Measurements from ENCODE around the gene ZNF618. TPM values are rescaled to one million over a fixed set of nuclear protein-coding genes. Genes with fewer than 3 reads are reported as not detected.
"Not testable (repeated sequence)": the region's sequence is repeated elsewhere in the genome, so short reads cannot be mapped to it uniquely, and the experiment has no call there.

Gene ZNF618
- total RNA-seq, 2 donors from 2014 or later, result 0.60 to 1.7 TPM

GRCh38 chr9:114043660-114044059 lies 167.6 kb downstream of the ZNF618 start:
- not testable (repeated sequence) for H3K9me3 ChIP-seq (ENCODE audit: control insufficient read depth, low read length, poor library complexity, severe bottlenecking); H3K4me3 Mint-ChIP-seq; DNase-seq; H3K27ac Mint-ChIP-seq; H3K4me1 Mint-ChIP-seq; ATAC-seq; H3K36me3 Mint-ChIP-seq (ENCODE audit: low read depth)
- H3K27me3 Mint-ChIP-seq, result peaks cover 12% of the 10 kb centered on the region

DNA sequence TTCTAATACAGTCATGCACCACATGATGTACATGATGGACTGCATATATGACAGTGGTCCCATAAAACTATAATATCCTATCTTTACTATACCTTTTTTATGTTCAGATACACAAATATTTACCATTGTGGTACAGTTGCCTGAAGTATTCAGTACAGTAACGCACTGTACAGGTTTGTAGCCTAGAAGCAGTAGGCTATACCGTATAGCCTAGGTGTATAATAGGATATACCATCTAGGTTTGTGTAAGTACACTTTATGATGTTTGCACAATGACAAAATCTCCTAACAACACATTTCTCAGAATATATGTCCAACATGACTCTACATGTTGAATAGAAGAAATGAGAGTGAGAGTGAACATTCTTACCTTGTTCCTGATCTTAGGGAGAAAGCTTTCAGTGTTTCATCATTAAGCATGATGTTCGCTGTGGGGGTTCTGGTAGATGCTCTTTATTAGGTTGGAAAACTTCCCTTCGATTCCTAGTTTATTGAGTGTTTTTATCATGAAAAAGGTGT lies 170.2 kb downstream of the ZNF618 start:
- Mint-ChIP-seq H3K36me3 (ENCODE audit: low read depth) (no peaks in the 10 kb centered on the region), H3K4me3 (no peak overlapping the region), H3K4me1 (no peaks in the 10 kb centered on the region), H3K27ac (no peak overlapping the region), H3K27me3 (peaks cover 12% of the 10 kb centered on the region)
- DNase-seq, result no peak
- no peak for ATAC-seq
- no peaks in the 10 kb centered on the region for H3K9me3 ChIP-seq (ENCODE audit: control insufficient read depth, low read length, poor library complexity, severe bottlenecking)

DNA sequence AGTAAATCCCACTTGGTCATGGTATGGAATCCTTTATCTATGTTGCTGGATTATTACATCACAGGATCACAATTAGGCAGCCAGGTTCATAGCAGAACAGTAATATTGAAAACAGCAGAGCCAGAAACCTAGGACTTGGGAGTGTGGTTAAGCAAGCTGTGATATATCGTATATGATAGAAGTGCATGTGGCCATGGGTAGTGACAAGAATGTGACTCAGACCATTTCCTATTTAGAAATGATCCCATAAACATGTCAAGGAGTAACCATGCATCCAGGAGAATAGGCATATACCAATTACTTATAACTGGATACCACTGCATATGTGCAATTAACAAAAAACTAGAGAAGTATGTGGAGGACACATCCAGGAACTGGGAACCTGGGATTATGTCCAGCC lies 170.8 kb downstream of the ZNF618 start:
- Mint-ChIP-seq H3K4me1 (no peaks in the 10 kb centered on the region), H3K27ac (no peak overlapping the region), H3K36me3 (ENCODE audit: low read depth) (no peaks in the 10 kb centered on the region), H3K4me3 (no peak overlapping the region), H3K27me3 (peaks cover 12% of the 10 kb centered on the region)
- ATAC-seq (no peak), DNase-seq (no peak)
- no peaks in the 10 kb centered on the region for H3K9me3 ChIP-seq (ENCODE audit: control insufficient read depth, low read length, poor library complexity, severe bottlenecking)

GRCh38 chr9:114047717-114048116 lies 171.6 kb downstream of the ZNF618 start:
- H3K9me3 ChIP-seq (ENCODE audit: control insufficient read depth, low read length, poor library complexity, severe bottlenecking), result no peaks in the 10 kb centered on the region
- DNase-seq (no peak), ATAC-seq (no peak)
- Mint-ChIP-seq H3K4me3 (no peak overlapping the region), H3K27ac (no peak overlapping the region), H3K36me3 (ENCODE audit: low read depth) (no peaks in the 10 kb centered on the region), H3K4me1 (no peaks in the 10 kb centered on the region), H3K27me3 (peaks cover 12% of the 10 kb centered on the region)

DNA sequence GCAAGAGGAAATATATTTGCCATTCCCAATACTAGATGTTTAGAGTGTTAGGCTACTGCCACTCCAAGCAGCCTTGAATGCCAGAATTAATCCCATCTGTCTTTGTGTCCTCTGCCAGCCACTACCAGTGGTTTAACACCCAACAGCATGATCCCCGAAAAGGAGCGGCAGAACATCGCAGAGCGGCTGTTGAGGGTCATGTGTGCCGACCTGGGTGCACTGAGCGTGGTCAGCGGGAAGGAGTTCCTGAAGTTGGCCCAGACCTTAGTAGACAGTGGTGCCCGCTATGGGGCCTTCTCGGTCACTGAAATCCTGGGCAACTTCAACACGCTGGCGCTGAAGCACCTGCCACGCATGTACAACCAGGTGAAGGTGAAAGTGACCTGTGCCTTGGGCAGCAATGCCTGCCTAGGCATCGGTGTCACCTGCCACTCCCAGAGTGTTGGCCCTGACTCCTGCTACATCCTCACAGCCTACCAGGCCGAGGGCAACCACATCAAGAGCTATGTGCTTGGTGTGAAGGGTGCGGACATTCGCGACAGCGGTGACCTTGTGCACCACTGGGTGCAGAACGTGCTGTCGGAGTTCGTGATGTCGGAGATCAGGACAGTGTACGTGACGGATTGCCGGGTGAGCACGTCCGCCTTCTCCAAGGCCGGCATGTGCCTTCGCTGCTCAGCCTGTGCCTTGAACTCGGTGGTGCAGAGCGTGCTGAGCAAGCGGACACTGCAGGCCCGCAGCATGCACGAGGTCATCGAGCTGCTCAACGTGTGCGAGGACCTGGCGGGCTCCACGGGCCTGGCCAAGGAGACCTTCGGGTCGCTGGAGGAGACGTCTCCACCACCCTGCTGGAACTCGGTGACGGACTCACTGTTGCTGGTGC lies 172.7 kb downstream of the ZNF618 start:
- no peak for ATAC-seq
- no peak overlapping the region for H3K27ac Mint-ChIP-seq
- no peaks in the 10 kb centered on the region for H3K9me3 ChIP-seq (ENCODE audit: control insufficient read depth, low read length, poor library complexity, severe bottlenecking)
- peaks cover 12% of the 10 kb centered on the region for H3K27me3 Mint-ChIP-seq
- no peaks in the 10 kb centered on the region for H3K4me1 Mint-ChIP-seq
- no peaks in the 10 kb centered on the region for H3K36me3 Mint-ChIP-seq (ENCODE audit: low read depth)
- H3K4me3 Mint-ChIP-seq, result no peak overlapping the region
- DNase-seq, result no peak

DNA sequence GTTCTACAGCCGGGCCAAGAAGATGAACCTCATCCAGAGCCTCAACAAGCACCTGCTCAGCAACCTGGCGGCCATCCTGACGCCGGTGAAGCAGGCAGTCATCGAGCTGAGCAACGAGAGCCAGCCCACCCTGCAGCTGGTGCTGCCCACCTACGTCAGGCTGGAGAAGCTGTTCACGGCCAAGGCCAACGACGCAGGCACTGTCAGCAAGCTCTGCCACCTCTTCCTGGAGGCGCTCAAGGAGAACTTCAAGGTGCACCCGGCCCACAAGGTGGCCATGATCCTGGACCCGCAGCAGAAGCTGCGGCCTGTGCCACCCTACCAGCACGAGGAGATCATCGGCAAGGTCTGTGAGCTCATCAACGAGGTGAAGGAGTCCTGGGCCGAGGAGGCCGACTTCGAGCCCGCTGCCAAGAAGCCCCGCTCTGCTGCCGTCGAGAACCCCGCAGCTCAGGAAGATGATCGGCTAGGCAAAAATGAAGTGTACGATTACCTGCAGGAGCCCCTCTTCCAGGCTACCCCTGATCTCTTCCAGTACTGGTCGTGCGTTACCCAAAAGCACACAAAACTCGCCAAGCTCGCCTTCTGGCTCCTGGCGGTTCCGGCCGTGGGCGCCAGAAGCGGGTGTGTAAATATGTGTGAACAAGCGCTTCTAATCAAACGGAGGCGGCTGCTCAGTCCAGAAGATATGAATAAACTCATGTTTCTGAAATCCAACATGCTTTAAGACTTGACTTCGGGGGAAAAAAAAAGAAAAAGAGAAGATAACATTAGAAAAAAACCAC lies 173.5 kb downstream of the ZNF618 start:
- Mint-ChIP-seq H3K27me3 (peaks cover 12% of the 10 kb centered on the region), H3K4me3 (no peak overlapping the region), H3K36me3 (ENCODE audit: low read depth) (no peaks in the 10 kb centered on the region), H3K4me1 (no peaks in the 10 kb centered on the region), H3K27ac (no peak overlapping the region)
- no peak for DNase-seq
- no peaks in the 10 kb centered on the region for H3K9me3 ChIP-seq (ENCODE audit: control insufficient read depth, low read length, poor library complexity, severe bottlenecking)
- no peak for ATAC-seq

GRCh38 chr9:114050226-114050568 lies 174.1 kb downstream of the ZNF618 start:
- no peaks in the 10 kb centered on the region for H3K9me3 ChIP-seq (ENCODE audit: control insufficient read depth, low read length, poor library complexity, severe bottlenecking)
- no peaks in the 10 kb centered on the region for H3K4me1 Mint-ChIP-seq
- DNase-seq, result no peak

DNA sequence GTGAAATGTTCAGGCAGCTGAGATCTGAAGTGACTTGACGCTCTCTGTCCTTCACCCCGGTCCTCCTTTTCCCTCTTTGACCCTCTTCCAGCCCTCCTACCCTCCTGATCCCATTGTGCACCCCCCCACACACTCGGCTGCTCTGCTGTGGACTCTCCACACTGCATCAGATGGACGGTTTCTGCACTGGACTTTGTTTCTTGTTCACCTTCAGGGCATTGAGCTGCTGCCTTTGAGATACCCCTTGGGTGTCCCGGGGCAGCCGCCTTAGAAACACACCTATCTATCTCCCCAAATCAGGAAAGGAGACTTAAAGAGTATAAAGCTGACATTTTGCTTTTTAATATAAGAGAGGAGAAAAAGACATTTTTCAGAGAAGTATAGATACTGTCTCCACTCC lies 174.5 kb downstream of the ZNF618 start:
- H3K4me3 Mint-ChIP-seq, result peak overlapping the region; percentile 7
- H3K27ac Mint-ChIP-seq, result no peak overlapping the region
- H3K27me3 Mint-ChIP-seq, result peaks cover 12% of the 10 kb centered on the region
- H3K36me3 Mint-ChIP-seq (ENCODE audit: low read depth), result no peaks in the 10 kb centered on the region
- no peaks in the 10 kb centered on the region for H3K9me3 ChIP-seq (ENCODE audit: control insufficient read depth, low read length, poor library complexity, severe bottlenecking)
- H3K4me1 Mint-ChIP-seq, result no peaks in the 10 kb centered on the region
- DNase-seq (no peak), ATAC-seq (no peak)

More at GRCh38 chr9:114050226-114050568, 174.1 kb downstream of the ZNF618 start:
- H3K27ac Mint-ChIP-seq, result no peak overlapping the region
- no peaks in the 10 kb centered on the region for H3K36me3 Mint-ChIP-seq (ENCODE audit: low read depth)
- ATAC-seq, result no peak
- no peak overlapping the region for H3K4me3 Mint-ChIP-seq
- peaks cover 12% of the 10 kb centered on the region for H3K27me3 Mint-ChIP-seq

GRCh38 chr9:114051281-114051680 lies 175.2 kb downstream of the ZNF618 start:
- H3K4me1 Mint-ChIP-seq, result no peaks in the 10 kb centered on the region
- no peak overlapping the region for H3K4me3 Mint-ChIP-seq
- no peak for DNase-seq
- ATAC-seq, result no peak
- no peaks in the 10 kb centered on the region for H3K36me3 Mint-ChIP-seq (ENCODE audit: low read depth)
- H3K9me3 ChIP-seq (ENCODE audit: control insufficient read depth, low read length, poor library complexity, severe bottlenecking), result no peaks in the 10 kb centered on the region
- H3K27ac Mint-ChIP-seq, result no peak overlapping the region
- peaks cover 12% of the 10 kb centered on the region for H3K27me3 Mint-ChIP-seq

DNA sequence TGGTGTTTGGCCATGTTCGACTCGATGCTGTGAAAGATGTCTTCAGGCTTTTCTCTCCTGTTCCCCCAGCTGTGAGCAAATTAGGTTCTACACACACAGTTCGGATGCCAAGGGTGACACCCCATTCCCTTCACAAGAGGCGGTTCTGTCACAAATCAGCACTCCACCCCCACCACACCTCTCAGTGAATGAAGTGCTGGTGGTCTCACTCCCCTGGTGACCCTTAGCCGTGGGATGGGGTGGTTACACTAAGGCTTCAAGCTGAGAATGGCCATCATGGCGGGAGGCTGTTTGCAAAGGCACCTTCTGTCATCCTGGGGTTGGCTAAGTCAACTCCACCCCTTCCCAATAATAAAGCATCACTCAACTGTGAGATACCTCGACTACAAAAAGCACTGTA lies 175.6 kb downstream of the ZNF618 start:
- DNase-seq (no peak), ATAC-seq (no peak)
- no peaks in the 10 kb centered on the region for H3K9me3 ChIP-seq (ENCODE audit: control insufficient read depth, low read length, poor library complexity, severe bottlenecking)
- H3K36me3 Mint-ChIP-seq (ENCODE audit: low read depth), result no peaks in the 10 kb centered on the region
- no peak overlapping the region for H3K27ac Mint-ChIP-seq
- H3K27me3 Mint-ChIP-seq, result peaks cover 11% of the 10 kb centered on the region
- H3K4me3 Mint-ChIP-seq, result no peak overlapping the region
- no peaks in the 10 kb centered on the region for H3K4me1 Mint-ChIP-seq

- Mint-ChIP-seq H3K4me1 (no peaks in the 10 kb centered on the region), H3K36me3 (ENCODE audit: low read depth) (no peaks in the 10 kb centered on the region), H3K27ac (no peak overlapping the region), H3K4me3 (no peak overlapping the region), H3K27me3 (peaks cover 6% of the 10 kb centered on the region)
- ATAC-seq (no peak), DNase-seq (no peak)
- H3K9me3 ChIP-seq (ENCODE audit: control insufficient read depth, low read length, poor library complexity, severe bottlenecking), result no peaks in the 10 kb centered on the region
These were observed 177.3 kb downstream of the ZNF618 start for GRCh38 chr9:114053246-114054005.

DNA sequence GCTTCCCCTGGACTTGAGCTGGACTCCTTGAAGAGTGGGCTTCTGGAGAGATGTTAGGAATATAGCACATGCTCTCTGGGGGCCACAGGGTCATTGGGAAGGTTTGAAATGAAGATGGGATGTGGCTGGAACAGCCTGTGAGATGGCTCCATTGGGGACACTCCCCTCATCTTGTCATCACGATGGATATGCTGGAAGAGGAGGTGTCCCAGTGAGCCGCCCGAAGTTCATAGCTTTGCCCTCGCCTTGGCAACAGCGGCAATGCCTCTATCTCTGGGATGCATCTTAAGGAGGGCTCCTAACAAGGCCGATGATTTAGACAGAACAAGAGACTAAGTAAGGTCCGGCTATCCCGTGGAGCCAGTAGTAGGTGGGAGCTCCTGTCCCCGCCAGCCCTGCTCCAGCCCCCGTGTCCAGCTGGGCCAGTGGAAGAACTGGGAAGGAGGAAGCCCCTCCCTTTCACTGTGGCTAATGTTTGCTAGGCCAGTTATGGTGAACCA lies 178.1 kb downstream of the ZNF618 start:
- no peaks in the 10 kb centered on the region for H3K9me3 ChIP-seq (ENCODE audit: control insufficient read depth, low read length, poor library complexity, severe bottlenecking)
- Mint-ChIP-seq H3K4me1 (no peaks in the 10 kb centered on the region), H3K27ac (no peak overlapping the region), H3K4me3 (no peak overlapping the region), H3K27me3 (peaks cover 10% of the 10 kb centered on the region), H3K36me3 (ENCODE audit: low read depth) (no peaks in the 10 kb centered on the region)
- ATAC-seq (no peak), DNase-seq (no peak)

DNA sequence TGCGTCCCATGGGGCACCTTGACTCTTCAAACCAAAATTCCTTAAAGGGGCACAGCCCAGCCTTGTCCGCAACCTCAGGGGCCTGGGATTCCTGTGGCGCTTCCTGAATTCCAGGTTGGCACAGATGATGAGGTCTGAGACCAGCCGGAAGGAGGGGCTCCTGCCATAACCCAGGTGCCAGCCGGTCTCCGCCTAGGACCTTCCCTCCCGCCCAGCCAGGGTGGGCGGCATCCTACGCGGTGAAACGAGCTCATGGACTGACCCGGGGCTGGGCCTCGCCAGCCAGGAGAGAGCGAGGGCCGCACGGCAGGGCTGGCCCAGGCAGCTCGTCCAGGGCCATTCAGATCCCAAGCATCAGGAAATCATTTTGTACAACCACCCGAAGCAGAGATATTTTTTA lies 179.0 kb downstream of the ZNF618 start:
- DNase-seq (no peak), ATAC-seq (no peak)
- Mint-ChIP-seq H3K4me1 (no peaks in the 10 kb centered on the region), H3K27me3 (peaks cover 16% of the 10 kb centered on the region), H3K27ac (no peak overlapping the region), H3K4me3 (no peak overlapping the region), H3K36me3 (ENCODE audit: low read depth) (no peaks in the 10 kb centered on the region)
- no peaks in the 10 kb centered on the region for H3K9me3 ChIP-seq (ENCODE audit: control insufficient read depth, low read length, poor library complexity, severe bottlenecking)

Data from T-helper 17 cell (primary cell).